Stimulated activated CD4-positive, alpha-beta T cell treated with anti-CD3 and anti-CD28 coated beads, Interleukin-2, amount 100 ng/mL, for 24 hours (primary cell): Measurements from ENCODE around the gene RNF182.
"Not testable (repeated sequence)": the region's sequence is repeated elsewhere in the genome, so short reads cannot be mapped to it uniquely, and the experiment has no call there.

ENCODE experiments used
- DNase-seq, 2 donors: peaks; one replicate each; pipeline ENCODE4 v3.0.0-alpha.2; 2020

RNF182 gene

DNA sequence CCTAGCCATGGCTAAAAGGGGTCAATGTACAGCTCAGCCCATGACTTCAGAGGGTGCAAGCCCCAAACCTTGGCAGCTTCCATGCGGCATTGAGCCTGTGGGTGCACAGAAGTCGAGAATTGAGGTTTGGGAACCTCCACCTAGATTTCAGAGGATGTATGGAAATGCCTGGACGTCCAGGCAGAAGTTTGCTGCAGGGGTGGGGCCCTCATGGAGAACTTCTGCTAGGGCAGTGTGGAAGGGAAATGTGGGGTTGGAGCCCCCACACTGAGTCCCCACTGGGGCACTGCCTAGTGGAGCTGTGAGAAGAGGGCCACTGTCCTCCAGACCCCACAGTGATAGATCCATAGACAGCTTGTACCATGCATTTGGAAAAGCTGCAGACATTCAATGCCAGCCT lies 47.9 kb downstream of the RNF182 start:
- not testable (repeated sequence) for DNase-seq

DNA sequence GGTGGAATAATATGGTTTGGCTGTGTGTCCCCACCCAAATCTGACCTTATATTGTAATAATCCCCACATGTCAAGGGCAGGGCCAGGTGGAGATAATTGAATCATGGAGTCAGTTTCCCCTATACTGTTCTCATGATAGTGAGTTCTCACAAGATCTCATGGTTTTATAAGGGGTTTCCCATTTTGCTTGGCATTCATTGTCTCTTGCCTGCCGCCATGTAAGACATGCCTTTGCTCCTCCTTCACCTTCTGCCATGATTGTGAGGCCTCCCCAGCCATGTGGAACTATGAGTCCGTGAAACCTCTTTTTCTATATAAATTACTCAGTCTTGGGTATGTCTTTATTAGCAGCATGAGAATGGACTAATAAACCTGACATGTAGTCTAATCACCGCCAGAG lies 48.7 kb downstream of the RNF182 start:
- DNase-seq = not testable (repeated sequence)

DNA sequence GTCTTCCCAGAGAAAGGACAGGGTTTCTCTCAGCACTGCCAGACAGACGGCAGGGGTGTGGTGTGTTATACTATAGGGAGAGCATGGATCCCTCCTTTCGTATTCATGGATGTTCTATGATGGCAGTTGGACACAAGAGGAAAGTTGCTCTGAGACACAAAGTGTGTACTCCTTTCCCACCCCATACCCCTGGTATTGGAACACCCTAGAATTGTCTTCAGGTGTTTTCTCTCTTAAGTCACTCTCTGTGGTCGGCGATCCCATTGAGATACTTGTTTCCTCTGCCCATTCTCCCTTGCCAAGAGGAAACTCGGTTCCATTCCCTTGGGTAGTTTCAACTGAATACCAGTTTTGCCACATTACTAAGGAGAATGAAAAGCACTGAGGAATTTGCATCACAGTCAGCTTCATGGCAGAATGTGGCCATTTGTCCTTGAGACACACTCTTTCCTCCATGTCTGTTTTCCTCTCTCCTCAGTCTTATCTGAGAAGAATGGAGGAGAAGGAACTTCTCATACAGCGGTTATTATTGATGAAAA lies 53.4 kb downstream of the RNF182 start:
- no peak for DNase-seq

DNA sequence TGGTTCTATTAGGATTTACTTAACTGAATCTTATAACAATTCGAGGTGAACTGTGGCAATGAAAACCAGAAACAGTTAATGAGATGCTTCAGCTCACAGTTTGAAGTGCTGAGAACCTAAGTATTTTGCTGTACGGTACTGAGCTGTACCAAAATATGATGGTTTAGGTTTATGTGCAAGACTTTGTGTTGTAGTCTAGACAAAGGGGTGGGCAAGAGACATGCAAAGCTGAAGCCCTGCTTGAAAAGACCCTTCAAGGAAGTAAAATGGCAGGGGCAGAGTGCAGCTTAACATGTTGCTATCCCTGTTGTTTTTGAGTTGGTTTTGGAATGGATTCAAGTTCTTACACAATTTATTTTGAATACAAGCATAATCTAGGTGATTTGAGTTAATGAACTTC lies 54.0 kb downstream of the RNF182 start:
- DNase-seq = no peak

DNA sequence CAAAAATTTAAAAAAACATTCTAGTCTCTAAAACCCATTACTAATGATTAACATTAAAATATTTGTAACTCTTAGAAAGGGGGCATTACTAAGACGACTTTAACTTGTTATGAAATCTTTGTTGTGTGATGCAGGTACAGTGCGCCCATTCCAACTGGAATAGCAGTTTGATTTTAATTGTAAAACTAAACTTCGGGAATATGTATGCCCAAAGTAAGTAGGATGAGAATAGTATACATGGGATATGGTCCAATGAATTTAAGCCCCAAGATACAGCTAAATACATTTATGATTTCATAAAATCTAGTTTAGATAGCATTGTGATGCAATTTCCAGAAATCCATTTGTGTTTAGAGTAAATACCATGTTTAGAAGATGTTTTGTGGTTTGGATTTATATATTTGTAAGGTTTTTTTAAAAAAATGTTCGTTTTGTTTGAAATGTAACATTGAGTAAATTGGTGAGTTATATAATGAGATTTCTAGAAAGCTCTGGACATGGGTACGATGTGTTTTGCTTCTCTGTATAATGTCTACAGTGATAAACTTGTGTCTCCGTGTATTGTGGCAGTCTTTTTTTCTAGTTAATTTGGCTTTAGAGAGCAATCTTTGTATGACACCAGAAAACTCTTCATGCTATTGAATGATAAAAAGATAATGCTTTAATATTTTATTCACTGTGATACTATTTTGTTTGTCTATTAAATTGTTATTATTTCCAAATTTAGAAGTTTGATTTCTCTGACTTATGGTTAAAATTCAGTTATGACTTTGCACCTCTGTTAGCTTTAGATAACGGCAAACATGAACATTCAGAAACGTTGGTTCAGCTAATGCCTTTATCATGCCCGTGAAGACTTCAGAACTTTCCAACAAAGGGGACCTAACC lies 54.8 kb downstream of the RNF182 start:
- DNase-seq = no peak

DNA sequence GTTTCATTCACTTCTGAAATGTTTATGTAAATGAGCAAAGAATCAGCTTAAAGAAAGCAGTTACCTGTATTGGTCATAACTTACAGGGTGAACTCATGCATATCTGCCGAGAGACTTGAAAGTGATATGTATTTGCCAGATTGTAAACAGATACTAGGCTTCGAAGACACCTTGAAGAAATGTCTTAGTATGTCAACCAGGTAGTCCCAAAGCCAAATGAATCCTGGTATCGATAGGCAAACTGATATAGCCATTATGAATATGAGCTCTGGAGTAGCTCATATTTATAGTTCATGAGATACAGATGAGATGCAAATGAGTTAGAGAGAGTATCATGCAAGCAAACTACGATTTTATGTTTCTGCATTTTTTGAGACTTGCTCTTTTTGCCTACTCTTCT lies 55.8 kb downstream of the RNF182 start:
- no peak for DNase-seq

DNA sequence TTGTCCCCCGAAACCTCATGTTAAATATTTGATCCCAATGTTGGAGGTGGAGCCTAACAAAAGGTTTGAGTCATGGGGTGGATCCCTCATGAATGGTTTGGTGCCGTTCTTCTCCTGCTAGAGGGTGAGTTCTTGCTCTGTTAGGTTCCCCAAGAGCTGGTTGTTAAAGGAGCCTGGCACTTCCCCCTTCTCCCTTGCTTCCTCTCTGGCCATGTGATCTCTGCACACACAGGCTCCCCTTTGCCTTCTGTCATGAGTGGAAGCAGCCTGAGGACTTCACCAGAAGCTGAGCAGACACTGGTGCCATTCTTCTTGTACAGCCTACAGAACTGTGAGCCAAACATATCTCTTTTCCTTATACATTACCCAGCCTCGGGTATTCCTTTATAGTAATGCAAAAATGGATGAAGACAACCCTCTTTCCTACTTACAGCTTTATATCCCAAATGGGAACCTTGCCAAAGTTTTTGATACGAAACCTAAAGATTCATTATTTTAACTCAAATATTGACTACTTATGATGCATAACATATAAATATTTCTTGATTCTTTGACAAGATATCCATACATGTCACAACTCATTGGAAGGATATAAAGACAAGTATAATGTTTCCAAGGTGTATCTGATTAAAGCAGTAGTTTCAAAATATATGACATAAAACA lies 61.0 kb downstream of the RNF182 start:
- no peak for DNase-seq

DNA sequence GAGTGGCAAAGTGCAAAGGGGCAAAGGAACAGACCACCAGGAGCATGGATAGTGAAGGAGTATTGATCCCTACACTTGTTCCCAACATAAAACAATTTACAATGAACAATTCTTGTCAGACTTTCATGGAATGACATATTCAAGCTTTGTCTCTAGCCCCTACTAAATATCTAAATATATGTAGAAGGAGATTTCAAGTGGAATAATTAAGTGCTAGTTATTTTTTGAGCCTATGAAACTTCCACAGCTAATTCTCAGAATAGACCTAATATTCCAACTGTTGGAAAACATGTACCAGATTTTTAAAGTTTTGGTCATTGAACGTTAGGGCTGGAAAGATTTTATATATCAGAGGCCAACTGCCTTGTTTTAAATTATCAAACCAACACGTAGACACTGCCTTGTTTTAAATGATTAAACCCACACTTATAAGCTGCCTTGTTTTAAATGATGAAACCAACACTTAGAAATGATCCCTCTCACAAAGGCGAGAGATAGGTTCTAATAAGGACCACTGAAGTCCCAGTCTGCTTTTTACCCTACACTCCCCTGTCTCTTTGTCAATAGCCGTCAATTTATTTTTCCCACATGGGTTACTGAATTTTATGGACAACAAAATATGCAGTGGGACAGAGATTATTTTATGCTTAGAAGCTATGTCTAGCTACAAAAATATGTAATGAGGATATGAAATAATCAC lies 62.1 kb downstream of the RNF182 start:
- DNase-seq = no peak

DNA sequence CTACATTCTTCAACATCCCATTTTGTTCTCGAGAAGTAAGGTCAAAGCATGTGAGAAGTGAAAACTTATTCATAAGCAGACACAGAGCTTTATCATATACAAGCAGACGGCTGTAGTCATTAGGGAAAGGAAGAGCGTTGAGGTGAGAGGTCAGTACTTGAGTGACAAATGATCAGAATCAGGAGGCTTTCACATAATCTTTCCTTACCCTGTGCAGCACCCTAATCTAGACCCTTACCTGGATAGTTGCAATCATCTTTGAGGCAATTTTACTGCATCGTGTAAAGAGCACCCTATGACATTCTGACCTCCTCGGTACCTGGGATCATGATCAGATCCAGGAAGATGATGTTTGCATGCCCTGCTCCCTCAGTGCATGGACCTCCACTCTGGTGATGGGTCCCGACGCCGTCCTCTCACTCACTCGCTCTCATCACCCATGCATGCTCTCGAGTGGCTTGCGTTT lies 62.7 kb downstream of the RNF182 start:
- no peak for DNase-seq

DNA sequence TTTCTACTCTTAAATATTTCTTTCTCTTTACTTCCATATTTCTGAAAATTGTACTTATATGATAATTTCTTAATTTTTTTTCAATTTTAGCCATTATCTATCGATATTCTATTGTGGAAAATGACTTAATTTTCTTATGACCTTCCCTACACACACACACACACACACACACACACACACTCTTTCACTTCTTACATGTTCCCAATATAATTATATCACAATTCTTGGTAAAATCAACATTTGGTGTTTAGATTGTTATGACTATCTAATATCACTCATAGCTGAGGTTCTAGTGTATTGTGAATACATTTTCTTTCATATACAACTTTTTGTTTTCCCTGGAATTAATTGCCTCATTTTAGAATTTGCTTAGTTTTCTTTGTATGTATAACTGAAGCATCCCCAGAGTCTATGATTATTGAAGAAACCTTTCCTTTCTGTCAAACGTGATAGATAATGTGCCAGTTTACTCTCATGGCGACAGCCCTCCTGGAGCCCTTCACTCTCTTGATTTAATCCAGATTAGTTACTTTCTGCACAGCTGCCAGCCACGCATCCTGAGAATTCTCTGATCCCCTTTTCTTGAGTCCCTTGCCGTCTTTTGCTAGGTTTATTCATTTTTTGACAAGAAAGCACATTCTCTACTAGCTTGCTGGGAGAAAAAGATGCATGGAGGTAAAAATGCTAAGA lies 63.4 kb downstream of the RNF182 start:
- no peak for DNase-seq

DNA sequence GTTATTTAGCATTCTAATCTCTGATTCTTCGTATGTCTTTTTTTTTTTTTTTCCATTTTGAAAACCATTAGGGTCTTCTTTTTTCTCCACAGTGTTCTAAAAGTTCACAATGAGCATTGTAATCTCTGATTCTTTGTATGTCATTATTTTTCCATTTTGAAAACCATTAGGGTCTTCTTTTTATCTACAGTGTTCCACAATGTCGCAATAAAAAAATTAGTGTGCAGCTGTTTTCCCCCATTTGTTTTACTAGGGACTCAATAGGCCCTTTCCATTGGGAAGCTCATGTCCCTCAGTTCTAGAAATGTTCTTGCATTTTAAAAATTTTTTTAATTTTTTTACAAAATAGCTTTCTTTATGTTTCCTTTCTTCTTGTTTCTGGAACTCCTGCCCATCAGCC lies 64.2 kb downstream of the RNF182 start:
- no peak for DNase-seq

DNA sequence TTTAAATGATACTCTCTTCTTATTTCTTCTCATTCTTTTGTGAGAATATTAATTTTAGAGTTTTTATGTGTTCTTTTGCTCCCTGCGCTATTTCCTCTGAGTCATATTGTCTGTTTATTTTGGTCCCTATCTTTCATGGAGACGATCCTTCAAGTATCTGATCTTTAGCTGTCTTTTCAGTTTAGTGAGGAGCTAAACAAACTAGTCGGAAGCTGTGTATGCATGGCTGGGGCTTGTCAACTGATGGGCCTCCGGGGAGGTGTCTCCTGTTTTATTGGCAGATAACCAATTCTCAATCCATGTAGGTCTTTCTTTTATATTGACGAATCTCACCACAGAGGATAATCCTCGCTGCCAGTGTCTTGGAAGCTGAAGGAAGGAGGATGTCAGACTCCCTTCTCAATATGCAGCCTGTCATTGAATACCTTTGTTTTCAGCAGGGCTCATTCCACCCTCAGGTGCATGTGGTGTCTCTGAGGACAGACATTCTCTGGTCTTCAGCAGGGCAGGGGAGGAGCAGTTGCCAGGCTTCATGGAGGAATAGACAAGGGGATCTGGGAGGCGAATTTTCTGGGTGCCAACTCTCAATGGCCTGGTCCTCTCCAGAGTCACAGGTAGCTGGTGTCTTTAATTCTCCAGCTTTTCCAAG lies 64.9 kb downstream of the RNF182 start:
- DNase-seq = no peak

DNA sequence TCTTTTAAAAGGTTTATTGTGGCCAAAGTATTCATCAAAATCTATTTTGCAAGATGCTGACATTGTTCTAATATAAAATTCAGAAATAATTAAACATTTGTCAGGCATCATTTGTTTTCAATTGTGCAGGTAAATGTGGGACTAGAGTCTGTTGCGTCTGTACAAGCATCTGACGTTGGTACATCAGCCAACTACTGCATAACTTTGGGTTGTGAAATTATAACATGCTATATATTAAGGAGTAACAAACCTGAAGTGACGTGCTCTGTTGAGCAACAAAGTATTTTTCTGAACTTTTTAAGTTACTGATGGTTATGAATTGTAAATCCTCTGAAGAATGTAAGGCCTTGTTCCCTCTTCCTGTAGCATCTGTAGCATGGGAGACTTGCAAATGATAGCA lies 66.0 kb downstream of the RNF182 start:
- DNase-seq = no peak

DNA sequence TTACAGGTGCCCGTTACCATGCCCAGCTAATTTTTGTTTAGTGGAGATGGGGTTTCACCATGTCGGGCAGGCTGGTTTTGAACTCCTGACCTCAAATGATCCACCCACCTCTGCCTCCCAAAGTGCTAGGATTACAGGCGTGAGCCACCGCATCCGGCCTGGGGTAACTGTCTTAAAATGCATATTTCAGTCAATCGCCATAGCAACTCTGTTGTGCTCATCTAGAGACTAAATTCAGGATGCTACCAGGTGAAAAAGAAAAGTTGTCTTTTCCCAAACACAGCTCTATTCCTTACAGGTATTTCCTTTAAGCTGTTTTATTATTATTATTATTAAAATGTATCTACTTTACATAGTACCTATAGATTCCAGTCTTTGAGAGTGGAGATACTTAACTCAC lies 66.6 kb downstream of the RNF182 start:
- no peak for DNase-seq

DNA sequence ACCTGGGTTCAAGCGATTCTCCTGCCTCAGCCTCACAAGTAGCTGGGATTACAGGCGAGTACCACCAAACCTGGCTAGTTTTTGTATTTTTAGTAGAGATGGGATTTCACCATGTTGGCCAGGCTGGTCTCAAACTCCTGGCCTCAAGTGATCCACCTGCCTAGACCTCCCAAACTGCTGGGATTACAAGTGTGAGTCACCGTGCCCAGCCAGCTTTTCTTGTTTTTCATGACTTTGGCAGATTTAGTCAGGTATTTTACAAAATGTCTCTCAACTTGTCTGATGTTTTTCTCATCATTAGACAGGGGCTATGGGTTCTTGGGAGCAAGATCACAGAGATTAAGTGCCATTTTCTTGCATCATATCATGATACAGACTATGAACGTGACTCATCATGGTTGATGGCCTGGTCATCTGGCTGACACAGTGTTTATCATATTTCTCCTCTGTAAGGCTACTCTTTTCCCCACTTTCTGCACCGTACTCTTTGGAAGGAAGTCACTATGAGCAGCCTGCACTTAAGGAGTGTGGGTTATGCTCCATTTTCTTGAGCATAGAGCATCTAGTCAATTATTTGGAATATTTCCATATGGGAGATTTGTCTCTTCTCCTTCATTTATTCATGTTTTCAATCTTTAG lies 67.8 kb downstream of the RNF182 start:
- DNase-seq = no peak

DNA sequence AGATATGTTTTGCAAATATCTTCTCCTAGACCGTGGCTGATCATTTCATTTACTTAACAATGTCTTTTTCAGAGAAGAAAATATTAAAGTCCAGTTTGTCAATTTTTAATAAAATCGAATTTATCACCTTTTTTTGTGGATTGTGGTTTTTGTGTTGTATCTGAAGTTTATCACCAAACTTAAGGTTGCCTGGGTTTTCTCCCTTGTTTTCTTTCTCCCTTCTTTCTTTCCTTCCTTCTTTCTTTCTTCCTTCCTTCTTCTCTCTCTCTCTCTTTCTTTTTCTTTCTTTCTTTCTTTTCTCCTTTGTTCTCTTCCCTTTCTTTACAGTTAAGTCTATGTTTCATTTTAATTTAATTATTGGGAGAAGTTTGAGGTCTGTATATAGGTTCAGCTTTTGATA lies 68.7 kb downstream of the RNF182 start:
- no peak for DNase-seq

DNA sequence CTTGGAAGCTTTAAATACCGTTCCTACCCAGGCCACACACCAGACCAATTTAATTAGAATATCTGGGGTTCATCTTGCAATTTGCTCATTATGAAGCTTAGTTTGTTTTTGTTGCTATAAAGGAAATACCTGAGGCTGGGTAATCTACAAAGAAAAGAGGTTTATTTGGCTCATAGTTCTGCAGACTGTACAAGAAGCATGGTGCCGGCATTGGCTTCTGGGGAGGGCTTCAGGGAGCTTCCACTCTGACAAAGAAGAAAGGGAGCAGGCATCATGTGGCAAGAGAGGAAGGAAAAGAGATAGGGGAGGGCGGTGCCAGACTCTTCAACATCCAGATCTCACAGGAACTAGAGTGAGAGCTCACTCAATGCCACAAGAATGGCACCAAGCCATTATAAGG lies 73.6 kb downstream of the RNF182 start:
- DNase-seq = no peak

DNA sequence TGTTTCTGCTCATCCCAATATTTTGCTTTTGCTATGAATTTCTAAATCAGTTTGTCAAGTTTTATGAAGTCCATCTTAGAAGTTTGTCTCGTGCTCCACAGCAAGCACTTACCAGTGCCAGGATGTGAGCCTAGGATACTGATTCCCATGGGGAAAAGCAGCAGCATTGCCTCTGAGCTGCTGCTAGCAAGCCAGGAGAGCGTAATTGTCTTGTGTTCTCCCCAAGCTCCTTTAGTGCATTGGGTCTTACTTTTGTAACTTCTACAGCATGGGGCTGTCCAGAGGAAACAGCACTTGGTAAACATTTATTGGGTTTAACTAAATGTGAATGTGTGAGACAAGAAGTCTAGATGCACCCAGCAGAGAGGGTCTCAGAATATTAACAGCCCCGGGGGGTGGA lies 76.1 kb downstream of the RNF182 start:
- no peak for DNase-seq

DNA sequence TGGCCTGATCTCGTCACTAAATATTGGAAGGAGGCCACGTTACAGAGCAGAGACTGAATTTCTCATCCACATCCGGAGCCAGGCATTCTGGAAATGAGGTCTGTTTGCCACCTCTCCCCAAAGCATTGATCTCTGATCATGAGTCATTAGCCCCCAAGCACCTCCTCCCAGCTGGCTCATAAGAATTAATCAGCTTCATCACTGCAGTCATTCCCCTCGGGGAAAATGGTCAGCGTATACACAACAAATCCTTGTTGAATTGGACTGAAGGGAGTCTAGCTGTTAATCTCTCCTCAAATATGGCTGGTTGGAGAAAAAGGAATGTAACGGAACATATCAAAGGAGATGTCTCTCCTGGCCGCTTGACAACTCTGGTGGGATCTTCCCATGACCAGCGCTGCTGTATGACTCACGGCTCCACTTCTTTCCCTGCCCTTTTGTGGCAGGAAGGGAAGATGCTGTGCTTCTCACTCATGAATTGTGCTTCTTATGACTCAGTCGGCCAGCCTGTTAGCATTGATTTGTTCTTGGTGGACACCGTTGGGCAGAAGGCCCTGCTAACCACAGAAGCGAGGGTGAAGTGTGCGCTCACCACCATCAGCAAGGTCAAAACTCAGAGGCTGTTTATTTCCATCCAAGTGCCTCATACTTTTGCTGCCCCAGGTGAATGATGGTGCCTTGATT lies 76.7 kb downstream of the RNF182 start:
- DNase-seq = no peak

DNA sequence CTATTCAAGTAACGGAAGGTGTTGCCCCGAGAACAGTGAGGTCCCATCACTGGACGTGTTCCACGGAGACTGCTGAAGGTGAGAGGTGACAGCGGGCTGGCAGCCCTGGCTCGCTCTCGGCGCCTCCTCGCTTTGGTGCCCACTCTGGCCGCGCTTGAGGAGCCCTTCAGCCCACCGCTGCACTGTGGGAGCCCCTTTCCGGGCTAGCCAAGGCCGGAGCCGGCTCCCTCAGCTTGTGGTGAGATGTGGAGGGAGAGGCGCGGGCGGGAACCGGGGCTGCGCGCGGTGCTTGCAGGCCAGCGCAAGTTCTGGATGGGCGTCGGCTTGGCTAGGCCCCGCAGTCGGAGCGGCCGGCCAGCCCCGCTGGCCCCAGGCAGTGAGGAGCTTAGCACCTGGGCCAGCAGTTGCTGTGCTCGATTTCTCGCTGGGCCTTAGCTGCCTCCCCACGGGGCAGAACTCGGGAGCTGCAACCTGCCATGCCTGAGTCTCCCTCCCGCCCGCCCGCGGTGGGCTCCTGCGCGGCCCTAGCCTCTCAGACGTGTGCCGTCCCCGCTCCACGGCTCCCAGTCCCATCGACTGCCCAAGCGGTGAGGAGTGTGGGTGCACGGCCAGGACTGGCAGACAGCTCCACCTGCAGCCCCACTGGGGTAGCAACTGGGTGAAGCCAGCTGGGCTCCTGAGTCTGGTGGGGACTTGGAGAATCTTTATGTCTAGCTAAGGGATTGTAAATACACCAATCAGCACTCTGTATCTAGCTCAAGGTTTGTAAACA lies 77.6 kb downstream of the RNF182 start:
- DNase-seq = no peak
